Measurements from ENCODE around the gene SYTL2.

GRCh38 chr11:85759915-85760314 is 51.0 kb downstream of the SYTL2 start:
- no peak for TF ChIP-seq CTCF (IDR thresholded peaks at IDR 0.05 in 8 of 11, conservative IDR thresholded peaks at IDR 0.05 in 3 of 11)
- no peak for TF ChIP-seq POLR2AphosphoS5 (IDR thresholded peaks at IDR 0.05)
